SK-N-SH (cell line): Measurements from ENCODE around the gene FBN2. TPM values are rescaled to one million over a fixed set of nuclear protein-coding genes. Genes with fewer than 3 reads are reported as not detected.

Source experiments
- CTCF ChIA-PET: fragments of 300-600, 350-600 bp; formaldehyde crosslinking; extraction: SDS; loops from one replicate; lab custom pipeline; 2021; lab: Yijun Ruan, JAX
- POLR2A ChIA-PET: fragments of 350-600 bp; sonication (Branson Sonifier 250); formaldehyde crosslinking; extraction: SDS; loops from one replicate; lab custom pipeline; 2020; ENCODE audit warnings: antibody characterized with exemption, inconsistent platforms; lab: Yijun Ruan, JAX
- DNase-seq: peaks from one replicate; pipeline ENCODE4 v3.0.0; 2012
- H2AFZ ChIP-seq: fragments of 200-600 bp; sonication (generic); 2 replicates; pipeline ENCODE4 v1.8.1; 2016; ENCODE audit warnings: antibody characterized with exemption, mild to moderate bottlenecking, low read depth
- H3F3A ChIP-seq: fragments of 200-600 bp; sonication (generic); replicated peaks from 2 replicates; pipeline ENCODE3; 2016; ENCODE audit warnings: antibody characterized with exemption, mild to moderate bottlenecking; ENCODE audit not compliant: insufficient read depth
- H3K27ac ChIP-seq, 2 experiments: fragments of 200-500 bp in 1 of 2; fragments of 200-600 bp in 1 of 2; sonication (Bioruptor generic) in 1 of 2; sonication (generic), shearing (Covaris generic) in 1 of 2; 2 replicates each; pipeline versions ENCODE4 v1.5.1 to v1.6.1; 2014 to 2016; ENCODE audit warnings: low read depth in 2 of 2, inconsistent platforms in 1 of 2, low read length in 1 of 2, mild to moderate bottlenecking in 1 of 2, mixed read lengths in 1 of 2
- H3K27me3 ChIP-seq: fragments of 200-600 bp; sonication (generic), shearing (Covaris generic); 2 replicates; pipeline ENCODE4 v1.6.1; 2016; ENCODE audit warnings: mixed run types; ENCODE audit not compliant: insufficient read depth
- H3K36me3 ChIP-seq, 2 experiments: fragments of 200-500 bp in 1 of 2; fragments of 200-600 bp in 1 of 2; sonication (Bioruptor generic) in 1 of 2; sonication (generic) in 1 of 2; replicated peaks in 1 of 2; 2 replicates each; pipeline versions ENCODE3 to v1.5.1; 2014 to 2016; ENCODE audit warnings: low read length in 1 of 2, mild to moderate bottlenecking in 1 of 2; ENCODE audit not compliant: insufficient read depth in 2 of 2, control insufficient read depth in 1 of 2
- H3K4me1 ChIP-seq, 2 experiments: fragments of 200-500 bp in 1 of 2; fragments of 200-600 bp in 1 of 2; sonication (Bioruptor generic) in 1 of 2; sonication (generic), shearing (Covaris generic) in 1 of 2; 2 replicates each; pipeline versions ENCODE4 v1.5.1 to v1.6.1; 2014 to 2016; ENCODE audit warnings: low read depth in 1 of 2, low read length in 1 of 2, mixed run types in 1 of 2; ENCODE audit not compliant: insufficient read depth in 2 of 2, control insufficient read depth in 1 of 2
- H3K4me2 ChIP-seq: fragments of 200-600 bp; sonication (generic), shearing (Covaris generic); 2 replicates; pipeline ENCODE4 v1.6.1; 2017; ENCODE audit warnings: mixed run types
- H3K4me3 ChIP-seq, 2 experiments: fragments of 200-500 bp in 1 of 2; fragments of 200-600 bp in 1 of 2; sonication (Bioruptor generic) in 1 of 2; sonication (generic), shearing (Covaris generic) in 1 of 2; 2 replicates each; pipeline versions ENCODE4 v1.5.1 to v1.8.1; 2014 to 2016; ENCODE audit warnings: low read depth in 2 of 2, inconsistent platforms in 1 of 2, low read length in 1 of 2, mild to moderate bottlenecking in 1 of 2, mixed read lengths in 1 of 2, moderate library complexity in 1 of 2
- H3K79me2 ChIP-seq: fragments of 200-600 bp; sonication (generic); 2 replicates; pipeline ENCODE4 v1.8.1; 2017; ENCODE audit warnings: mild to moderate bottlenecking; ENCODE audit not compliant: insufficient read depth
- H3K9ac ChIP-seq: fragments of 200-600 bp; sonication (generic); 2 replicates; pipeline ENCODE4 v1.6.1; 2017; ENCODE audit warnings: mixed run types
- H3K9me2 ChIP-seq: fragments of 200-600 bp; sonication (generic); 2 replicates; pipeline ENCODE4 v1.6.1; 2017; ENCODE audit warnings: mixed run types
- H3K9me3 ChIP-seq: fragments of 200-600 bp; sonication (generic); 2 replicates; pipeline ENCODE4 v1.6.1; 2017; ENCODE audit warnings: mixed run types, mild to moderate bottlenecking, moderate library complexity
- H4K20me1 ChIP-seq: fragments of 200-600 bp; sonication (generic); 2 replicates; pipeline ENCODE4 v1.6.1; 2017; ENCODE audit warnings: mild to moderate bottlenecking, mixed run types; ENCODE audit not compliant: insufficient read depth
- CHD2 ChIP-seq: fragments of 150-350 bp; IDR thresholded peaks from 2 replicates; pipeline ENCODE4 v1.6.1; 2018; ENCODE audit warnings: low read length; ENCODE audit not compliant: partially characterized antibody
- EP300 ChIP-seq, 2 experiments: IDR thresholded peaks; 2 replicates each; pipeline versions ENCODE4 v1.4.0 to v1.6.1; 2012; ENCODE audit warnings: borderline replicate concordance in 1 of 2, low read depth in 1 of 2, low read length in 1 of 2
- EZH2phosphoT487 ChIP-seq: fragments of 200-600 bp; sonication (generic); IDR thresholded peaks from 2 replicates; pipeline ENCODE4 v1.6.1; 2017; ENCODE audit warnings: low read depth, mixed run types, mild to moderate bottlenecking, antibody characterized with exemption, moderate library complexity, borderline replicate concordance
- FOXJ3 ChIP-seq: sonication (generic); formaldehyde crosslinking; IDR thresholded peaks from 2 replicates; pipeline ENCODE4 v1.5.1; 2020; ENCODE audit warnings: mild to moderate bottlenecking, missing genetic modification reagents
- GABPA ChIP-seq: IDR thresholded peaks from 2 replicates; pipeline ENCODE4 v1.4.0; 2012; ENCODE audit warnings: low read depth, mild to moderate bottlenecking
- GATA2 ChIP-seq: sonication (generic); formaldehyde crosslinking; IDR thresholded peaks from 2 replicates; pipeline ENCODE4 v1.5.0; 2020; ENCODE audit warnings: mild to moderate bottlenecking, missing genetic modification reagents
- IRF3 ChIP-seq: fragments of 150-350 bp; IDR thresholded peaks from 2 replicates; pipeline ENCODE4 v1.6.1; 2016; ENCODE audit warnings: mild to moderate bottlenecking, low read depth, low read length
- JUND ChIP-seq: IDR thresholded peaks from 2 replicates; pipeline ENCODE4 v1.4.0; 2012
- MEF2A ChIP-seq: IDR thresholded peaks from 2 replicates; pipeline ENCODE4 v1.4.0; 2012; ENCODE audit warnings: low read depth, borderline replicate concordance
- NFIC ChIP-seq: IDR thresholded peaks from 2 replicates; pipeline ENCODE4 v1.4.0; 2012; ENCODE audit warnings: borderline replicate concordance
- NRF1 ChIP-seq: IDR thresholded peaks from 2 replicates; pipeline ENCODE4 v1.6.1; 2012; ENCODE audit warnings: low read depth, mild to moderate bottlenecking, low read length
- RAD21 ChIP-seq: IDR thresholded peaks from 2 replicates; pipeline ENCODE4 v1.6.1; 2012; ENCODE audit warnings: mild to moderate bottlenecking, low read length
- RCOR1 ChIP-seq: fragments of 150-350 bp; IDR thresholded peaks from 2 replicates; pipeline ENCODE4 v1.6.1; 2017; ENCODE audit warnings: antibody characterized with exemption, low read length
- REST ChIP-seq: IDR thresholded peaks from 2 replicates; pipeline ENCODE4 v1.6.1; 2012; ENCODE audit warnings: mild to moderate bottlenecking, low read depth, low read length, moderate library complexity
- RFX5 ChIP-seq: IDR thresholded peaks from 2 replicates; pipeline ENCODE4 v1.6.1; 2012; ENCODE audit warnings: mild to moderate bottlenecking, improper control_type of control experiment, low read length
- SMC3 ChIP-seq: IDR thresholded peaks from 2 replicates; pipeline ENCODE4 v1.6.1; 2012; ENCODE audit warnings: low read depth, low read length, improper control_type of control experiment
- TAF1 ChIP-seq: IDR thresholded peaks from 2 replicates; pipeline ENCODE4 v1.6.1; 2012; ENCODE audit warnings: low read depth, mild to moderate bottlenecking, low read length, moderate library complexity, borderline replicate concordance
- TCF12 ChIP-seq: IDR thresholded peaks from 2 replicates; pipeline ENCODE4 v1.4.0; 2012
- TEAD4 ChIP-seq: IDR thresholded peaks from 2 replicates; pipeline ENCODE4 v1.4.0; 2012; ENCODE audit warnings: mild to moderate bottlenecking, borderline replicate concordance; ENCODE audit not compliant: insufficient read depth
- USF1 ChIP-seq: IDR thresholded peaks from 2 replicates; pipeline ENCODE4 v1.4.0; 2012; ENCODE audit warnings: low read depth, borderline replicate concordance
- YY1 ChIP-seq: IDR thresholded peaks from 2 replicates; pipeline ENCODE4 v1.4.0; 2012; ENCODE audit warnings: low read depth, mild to moderate bottlenecking
- ZBTB33 ChIP-seq: IDR thresholded peaks from 2 replicates; pipeline ENCODE4 v1.4.0; 2012; ENCODE audit warnings: low read depth, borderline replicate concordance
- WGBS: methylation state at CpG from one replicate; pipeline ENCODE4 v1.1.6; 2017; ENCODE audit warnings: low lambda C conversion rate; 5-methylcytosine and 5-hydroxymethylcytosine counted together
- polyA plus RNA-seq, 3 experiments: library from polyadenylated mRNA; depleted of rRNA; stranded (reverse); fragments of >200 nt; gene quantifications; 2 replicates each; pipeline ENCODE4 v1.2.3, GENCODE V29; 2012

FBN2 gene
- polyA plus RNA-seq, 1 of the 3 experiments (the other 2 are of a cell fraction) = 2.2 TPM

- CTCF ChIA-PET = no interaction called here
- H3K4me2 ChIP-seq = no peak overlapping the region
- POLR2A ChIA-PET = no interaction called here
- H3K79me2 ChIP-seq = no peaks in the 10 kb centered on the region
- no peak overlapping the region for H3K27ac ChIP-seq
- no peaks in the 10 kb centered on the region for H3K4me1 ChIP-seq
- H3K36me3 ChIP-seq = peaks cover 0 to 3% of the 10 kb centered on the region in 2 experiments
- DNase-seq = no peak
- no peak overlapping the region for H3K9ac ChIP-seq
- no peaks in the 10 kb centered on the region for H3K9me3 ChIP-seq
- H3K27me3 ChIP-seq = peaks cover 25% of the 10 kb centered on the region; the same call in 1 of the 2 replicates
- no peaks in the 10 kb centered on the region for H4K20me1 ChIP-seq
- H3K4me3 ChIP-seq = no peak overlapping the region
- H3K9me2 ChIP-seq = no peaks in the 10 kb centered on the region
- 58% methylated on average over 2 of the region's 2 CpGs for WGBS
- H2AFZ ChIP-seq = no peak overlapping the region
- TF ChIP-seq REST (no peak), TCF12 (no peak)
- H3F3A ChIP-seq = no peaks in the 10 kb centered on the region
Measured at GRCh38 chr5:128340648-128341047, 197.4 kb downstream of the FBN2 start.

- H3K9me3 ChIP-seq = no peaks in the 10 kb centered on the region
- H3K9me2 ChIP-seq = no peaks in the 10 kb centered on the region
- no peak overlapping the region for H2AFZ ChIP-seq
- TF ChIP-seq FOXJ3 = no peak
- TF ChIP-seq SMC3 = no peak
- no peak for TF ChIP-seq JUND
- TF ChIP-seq TAF1 = no peak
- TF ChIP-seq RFX5 = no peak
- no peak for TF ChIP-seq YY1
- TF ChIP-seq RAD21 = no peak
- no peak for TF ChIP-seq MEF2A
- TF ChIP-seq RCOR1 = no peak
- no peak for TF ChIP-seq GATA2
- no peak for TF ChIP-seq NRF1
- TF ChIP-seq ZBTB33 = no peak
- TF ChIP-seq IRF3 = no peak
- TF ChIP-seq TEAD4 = no peak
- TF ChIP-seq USF1 = no peak
- TF ChIP-seq EZH2phosphoT487 = no peak
- TF ChIP-seq GABPA = no peak
- no peak for TF ChIP-seq CHD2
- TF ChIP-seq EP300 (IDR thresholded peaks at IDR 0.05; ENCODE audit: borderline replicate concordance in 1 of 2, low read depth in 1 of 2, low read length in 1 of 2) = no peak
- TF ChIP-seq NFIC = no peak
- WGBS = 0% methylated on average over 2 of the region's 3 CpGs
- no peaks in the 10 kb centered on the region for H4K20me1 ChIP-seq
- peaks cover 21% of the 10 kb centered on the region; the same call in 1 of the 2 replicates for H3K27me3 ChIP-seq
- H3K9ac ChIP-seq = no peak overlapping the region
- no peak overlapping the region for H3K27ac ChIP-seq
- peaks cover 0 to 3% of the 10 kb centered on the region in 2 experiments for H3K36me3 ChIP-seq
- POLR2A ChIA-PET = no interaction called here
- no peaks in the 10 kb centered on the region for H3K4me1 ChIP-seq
- H3K4me3 ChIP-seq = no peak overlapping the region
- CTCF ChIA-PET = no interaction called here
- no peaks in the 10 kb centered on the region for H3F3A ChIP-seq
- H3K79me2 ChIP-seq = no peaks in the 10 kb centered on the region
- DNase-seq = no peak
- no peak overlapping the region for H3K4me2 ChIP-seq
Measured at GRCh38 chr5:128339585-128339984, 198.5 kb downstream of the FBN2 start.
